HepG2 (cell line): ENCODE results near the gene PRXL2A. TPM values are rescaled to one million over a fixed set of nuclear protein-coding genes. Genes with fewer than 3 reads are reported as not detected.
A peak's percentile ranks its signal among the peaks of the same experiment; 100 is the strongest.

Experiments
- GABPA ChIP-seq, 2 experiments: IDR thresholded peaks; 2 replicates each; pipeline ENCODE4 v1.6.1; 2011 to 2016; ENCODE audit warnings: low read depth in 2 of 2, low read length in 1 of 2, missing biosample characterization in 1 of 2, missing genetic modification characterization in 1 of 2
- GMEB1 ChIP-seq: sonication (generic); formaldehyde crosslinking; IDR thresholded peaks from 2 replicates; pipeline ENCODE4 v1.5.1; 2020; ENCODE audit warnings: missing genetic modification reagents, mild to moderate bottlenecking, borderline replicate concordance
- HNRNPUL1 ChIP-seq: fragments of 200-400 bp; formaldehyde crosslinking; IDR thresholded peaks from 2 replicates; pipeline ENCODE4 v1.6.1; 2017; ENCODE audit warnings: low read depth, mild to moderate bottlenecking, low read length, moderate library complexity
- HOXA3 ChIP-seq: sonication (generic); formaldehyde crosslinking; IDR thresholded peaks from 2 replicates; pipeline ENCODE4 v1.5.0; 2020; ENCODE audit warnings: missing genetic modification reagents
- JARID2 ChIP-seq: sonication (generic); formaldehyde crosslinking; IDR thresholded peaks from 2 replicates; pipeline ENCODE4 v1.8.1; 2023; ENCODE audit warnings: missing genetic modification reagents, inconsistent platforms; ENCODE audit not compliant: insufficient replicate concordance
- KDM4B ChIP-seq: sonication (generic); formaldehyde crosslinking; IDR thresholded peaks from 2 replicates; pipeline ENCODE4 v1.4.0; 2020; ENCODE audit warnings: missing genetic modification reagents
- MAFF ChIP-seq: IDR thresholded peaks from 2 replicates; pipeline ENCODE4 v1.6.1; 2011; ENCODE audit warnings: low read depth, low read length, improper control_type of control experiment
- MXD1 ChIP-seq: sonication (generic); formaldehyde crosslinking; IDR thresholded peaks from 2 replicates; pipeline ENCODE4 v1.4.0; 2020; ENCODE audit warnings: mild to moderate bottlenecking, missing genetic modification reagents
- NFKBIZ ChIP-seq: IDR thresholded peaks from 2 replicates; pipeline ENCODE4 v1.6.1; 2018; ENCODE audit warnings: missing genetic modification reagents, missing compliant biosample characterization
- NKX3-1 ChIP-seq: sonication (generic); formaldehyde crosslinking; IDR thresholded peaks from 2 replicates; pipeline ENCODE4 v1.5.0; 2020; ENCODE audit warnings: missing genetic modification reagents
- RCOR2 ChIP-seq: IDR thresholded peaks from 2 replicates; pipeline ENCODE4 v1.6.1; 2016; ENCODE audit warnings: missing biosample characterization, missing genetic modification reagents
- TAF15 ChIP-seq: fragments of 200-400 bp; formaldehyde crosslinking; IDR thresholded peaks from one replicate; pipeline ENCODE4 v1.6.1; 2018; ENCODE audit warnings: mild to moderate bottlenecking, low read depth, low read length; ENCODE audit not compliant: poor library complexity, severe bottlenecking
- TRAFD1 ChIP-seq: sonication (generic); formaldehyde crosslinking; IDR thresholded peaks from 2 replicates; pipeline ENCODE4 v1.5.1; 2020; ENCODE audit warnings: missing genetic modification reagents, mild to moderate bottlenecking, borderline replicate concordance
- U2AF2 ChIP-seq: fragments of 200-400 bp; formaldehyde crosslinking; IDR thresholded peaks from 2 replicates; pipeline ENCODE4 v1.6.1; 2017; ENCODE audit warnings: low read depth, mild to moderate bottlenecking, low read length
- YY1 ChIP-seq: IDR thresholded peaks from 2 replicates; pipeline ENCODE4 v1.6.1; 2011; ENCODE audit warnings: low read length, low read depth, moderate library complexity, mild to moderate bottlenecking; ENCODE audit not compliant: insufficient read depth, insufficient replicate concordance
- ZGPAT ChIP-seq: IDR thresholded peaks from 2 replicates; pipeline ENCODE4 v1.6.1; 2016; ENCODE audit warnings: mild to moderate bottlenecking
- ZNF30 ChIP-seq: sonication (generic); formaldehyde crosslinking; IDR thresholded peaks from 2 replicates; pipeline ENCODE4 v1.5.0; 2020; ENCODE audit warnings: mild to moderate bottlenecking, missing genetic modification reagents
- ZNF382 ChIP-seq: sonication (generic); formaldehyde crosslinking; IDR thresholded peaks from 2 replicates; pipeline ENCODE4 v1.5.0; 2020; ENCODE audit warnings: missing genetic modification reagents, mild to moderate bottlenecking, borderline replicate concordance
- ZNF484 ChIP-seq: sonication (generic); formaldehyde crosslinking; IDR thresholded peaks from 2 replicates; pipeline ENCODE4 v1.5.1; 2020; ENCODE audit warnings: mild to moderate bottlenecking, low read depth, missing genetic modification reagents, borderline replicate concordance
- ZNF598 ChIP-seq: sonication (generic); formaldehyde crosslinking; IDR thresholded peaks from 2 replicates; pipeline ENCODE4 v1.5.1; 2020; ENCODE audit warnings: mild to moderate bottlenecking, missing genetic modification reagents, borderline replicate concordance
- ZNF639 ChIP-seq: conservative IDR thresholded peaks from 2 replicates; pipeline ENCODE4 v1.6.1; 2018; ENCODE audit warnings: missing genetic modification reagents
- polyA plus RNA-seq, 8 experiments: library from polyadenylated mRNA; depleted of rRNA in 3 of 8; stranded (reverse) in 7 of 8; unstranded in 1 of 8; fragments of >200 nt; fragmentation: Illumina TruSeq in 4 of 8; extraction: Trizol in 4 of 8; gene quantifications; 2 replicates each; pipeline versions ENCODE4 v1.2.1 to v1.2.3, GENCODE V29; 2011 to 2016; ENCODE audit warnings: low read depth in 4 of 8, missing spikeins in 1 of 8, mixed read lengths in 1 of 8; ENCODE audit not compliant: insufficient read depth in 1 of 8
- total RNA-seq, 5 experiments: library from RNA; depleted of rRNA; stranded (reverse); fragments of >200 nt; fragmentation: Illumina TruSeq; extraction: Trizol; gene quantifications; 2 replicates each; pipeline ENCODE4 v1.2.3, GENCODE V29; 2016; ENCODE audit warnings: low read depth in 1 of 5
- TF ChIP-seq, protein P1 (sequence below): sonication (generic); formaldehyde crosslinking; IDR thresholded peaks from 2 replicates; pipeline ENCODE4 v1.9.0; 2022; ENCODE audit warnings: low read depth, missing genetic modification reagents

The PRXL2A gene
- total and polyA plus RNA-seq, 2 of the 13 experiments (the other 11 are each of a cell fraction or from before 2014, with no cell fraction given): 43.9 to 79.9 TPM

- TF ChIP-seq ZNF639 (CRISPR knock-in tag) (no peak), U2AF2 (no peak), ZNF484 (CRISPR knock-in tag) (no peak), ZNF598 (CRISPR knock-in tag) (no peak), JARID2 (CRISPR knock-in tag) (no peak), MAFF (no peak), RCOR2 (0 out of 2 replicates have a peak, but pooled peaks have one; percentile 50), TAF15 (no peak), YY1 (no peak), NKX3-1 (CRISPR knock-in tag) (no peak), ZGPAT (CRISPR knock-in tag) (peak; percentile 44; the same call in 1 of the 2 replicates), GABPA (IDR thresholded peaks at IDR 0.05; ENCODE audit: low read depth, low read length) (no peak), GABPA (CRISPR knock-in tag; IDR thresholded peaks at IDR 0.05; ENCODE audit: low read depth) (no peak), ZNF30 (CRISPR knock-in tag) (no peak), TRAFD1 (CRISPR knock-in tag) (no peak), NFKBIZ (CRISPR knock-in tag) (no peak), GMEB1 (CRISPR knock-in tag) (no peak), HNRNPUL1 (no peak), MXD1 (CRISPR knock-in tag) (no peak), ZNF382 (CRISPR knock-in tag) (no peak), HOXA3 (peak; percentile 56), KDM4B (CRISPR knock-in tag) (no peak)
- TF ChIP-seq, protein P1, sequence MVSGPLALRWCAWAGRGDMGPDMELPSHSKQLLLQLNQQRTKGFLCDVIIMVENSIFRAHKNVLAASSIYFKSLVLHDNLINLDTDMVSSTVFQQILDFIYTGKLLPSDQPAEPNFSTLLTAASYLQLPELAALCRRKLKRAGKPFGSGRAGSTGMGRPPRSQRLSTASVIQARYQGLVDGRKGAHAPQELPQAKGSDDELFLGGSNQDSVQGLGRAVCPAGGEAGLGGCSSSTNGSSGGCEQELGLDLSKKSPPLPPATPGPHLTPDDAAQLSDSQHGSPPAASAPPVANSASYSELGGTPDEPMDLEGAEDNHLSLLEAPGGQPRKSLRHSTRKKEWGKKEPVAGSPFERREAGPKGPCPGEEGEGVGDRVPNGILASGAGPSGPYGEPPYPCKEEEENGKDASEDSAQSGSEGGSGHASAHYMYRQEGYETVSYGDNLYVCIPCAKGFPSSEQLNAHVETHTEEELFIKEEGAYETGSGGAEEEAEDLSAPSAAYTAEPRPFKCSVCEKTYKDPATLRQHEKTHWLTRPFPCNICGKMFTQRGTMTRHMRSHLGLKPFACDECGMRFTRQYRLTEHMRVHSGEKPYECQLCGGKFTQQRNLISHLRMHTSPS (CRISPR knock-in tag): no peak
These were observed 2.9 kb downstream of the PRXL2A start (continued) for GRCh38 chr10:80411267-80411668.
